Stimulated activated naive B cell treated with anti-CD40 and anti-IgM and Interleukin-4, amounts not matched to agents 10 μg/mL and 1 μg/mL and 100 μg/mL, for 72 hours (primary cell): ENCODE data around the gene USP43.
"Not testable (repeated sequence)": the region's sequence is repeated elsewhere in the genome, so short reads cannot be mapped to it uniquely, and the experiment has no call there.

Source experiments
- ATAC-seq, 2 donors: fragments of 150-1000 bp; cut with Tn5 transposase; replicated peaks; 2 replicates each; pipeline ENCODE4 v1.10.0; 2021; ENCODE audit warnings: moderate library complexity in 1 of 2
- DNase-seq: peaks from one replicate; pipeline ENCODE4 v3.0.0; 2021
- H3K27ac Mint-ChIP-seq: one replicate; pipeline ENCODE4 v1.8.0; 2022; ENCODE audit warnings: mild to moderate bottlenecking, mixed read lengths
- H3K27me3 Mint-ChIP-seq, 2 donors: one replicate each; pipeline ENCODE4 v1.8.0; 2022; ENCODE audit warnings: mixed read lengths in 2 of 2
- H3K36me3 Mint-ChIP-seq, 2 donors: one replicate each; pipeline ENCODE4 v1.8.0; 2022; ENCODE audit warnings: mixed read lengths in 2 of 2, mild to moderate bottlenecking in 1 of 2
- H3K4me1 Mint-ChIP-seq, 2 donors: one replicate each; pipeline ENCODE4 v1.8.0; 2022; ENCODE audit warnings: mixed read lengths in 2 of 2, mild to moderate bottlenecking in 1 of 2
- H3K4me3 Mint-ChIP-seq, 2 donors: one replicate each; pipeline ENCODE4 v1.8.0; 2022; ENCODE audit warnings: mild to moderate bottlenecking in 2 of 2, mixed read lengths in 2 of 2, moderate library complexity in 1 of 2
- H3K9me3 Mint-ChIP-seq, 2 donors: one replicate each; pipeline ENCODE4 v1.8.0; 2022; ENCODE audit warnings: mixed read lengths in 2 of 2, mild to moderate bottlenecking in 1 of 2

Gene USP43, protein sequence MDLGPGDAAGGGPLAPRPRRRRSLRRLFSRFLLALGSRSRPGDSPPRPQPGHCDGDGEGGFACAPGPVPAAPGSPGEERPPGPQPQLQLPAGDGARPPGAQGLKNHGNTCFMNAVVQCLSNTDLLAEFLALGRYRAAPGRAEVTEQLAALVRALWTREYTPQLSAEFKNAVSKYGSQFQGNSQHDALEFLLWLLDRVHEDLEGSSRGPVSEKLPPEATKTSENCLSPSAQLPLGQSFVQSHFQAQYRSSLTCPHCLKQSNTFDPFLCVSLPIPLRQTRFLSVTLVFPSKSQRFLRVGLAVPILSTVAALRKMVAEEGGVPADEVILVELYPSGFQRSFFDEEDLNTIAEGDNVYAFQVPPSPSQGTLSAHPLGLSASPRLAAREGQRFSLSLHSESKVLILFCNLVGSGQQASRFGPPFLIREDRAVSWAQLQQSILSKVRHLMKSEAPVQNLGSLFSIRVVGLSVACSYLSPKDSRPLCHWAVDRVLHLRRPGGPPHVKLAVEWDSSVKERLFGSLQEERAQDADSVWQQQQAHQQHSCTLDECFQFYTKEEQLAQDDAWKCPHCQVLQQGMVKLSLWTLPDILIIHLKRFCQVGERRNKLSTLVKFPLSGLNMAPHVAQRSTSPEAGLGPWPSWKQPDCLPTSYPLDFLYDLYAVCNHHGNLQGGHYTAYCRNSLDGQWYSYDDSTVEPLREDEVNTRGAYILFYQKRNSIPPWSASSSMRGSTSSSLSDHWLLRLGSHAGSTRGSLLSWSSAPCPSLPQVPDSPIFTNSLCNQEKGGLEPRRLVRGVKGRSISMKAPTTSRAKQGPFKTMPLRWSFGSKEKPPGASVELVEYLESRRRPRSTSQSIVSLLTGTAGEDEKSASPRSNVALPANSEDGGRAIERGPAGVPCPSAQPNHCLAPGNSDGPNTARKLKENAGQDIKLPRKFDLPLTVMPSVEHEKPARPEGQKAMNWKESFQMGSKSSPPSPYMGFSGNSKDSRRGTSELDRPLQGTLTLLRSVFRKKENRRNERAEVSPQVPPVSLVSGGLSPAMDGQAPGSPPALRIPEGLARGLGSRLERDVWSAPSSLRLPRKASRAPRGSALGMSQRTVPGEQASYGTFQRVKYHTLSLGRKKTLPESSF

DNA sequence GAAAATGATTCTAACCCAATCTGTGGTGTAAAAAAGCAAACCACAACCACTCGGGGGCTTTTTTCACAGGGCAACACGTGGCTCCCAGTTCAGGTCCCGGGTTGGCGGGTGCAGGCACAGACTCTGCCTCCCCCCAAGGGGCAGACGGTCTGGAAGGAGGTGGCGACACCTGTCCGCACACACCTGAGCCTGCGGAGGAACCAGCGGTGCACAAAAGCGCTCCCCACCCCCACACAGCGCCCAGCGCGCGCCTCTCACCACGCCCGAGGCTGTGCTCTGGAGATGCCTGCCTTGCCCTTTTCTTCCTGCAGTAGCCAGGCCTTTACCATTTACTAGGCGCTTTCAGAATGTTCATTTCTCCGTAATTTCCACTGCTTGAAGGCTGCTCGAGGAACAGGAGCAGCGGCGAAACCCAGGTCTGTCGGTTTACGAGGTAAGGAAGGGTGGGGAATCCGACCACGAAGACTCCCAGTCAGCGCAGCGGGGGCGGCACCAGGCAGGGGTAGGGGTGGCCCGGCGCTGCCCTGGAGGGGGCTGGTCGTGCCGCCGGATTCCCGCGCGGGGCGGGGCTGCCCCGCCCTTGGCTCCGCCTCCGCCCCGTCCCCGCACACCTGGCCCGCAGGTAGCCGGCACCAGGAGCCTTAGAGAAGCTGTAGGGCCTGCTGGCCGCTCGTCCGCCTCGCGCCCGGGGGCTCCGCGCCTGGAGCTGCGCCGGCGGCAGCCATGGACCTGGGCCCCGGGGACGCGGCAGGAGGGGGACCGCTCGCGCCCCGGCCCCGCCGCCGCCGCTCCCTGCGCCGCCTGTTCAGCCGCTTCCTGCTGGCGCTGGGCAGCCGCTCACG, at the start of gene USP43:
USP43 (plus strand) TSS at position 608 of the 842 bp plus-strand sequence; CDS start at position 724, 116 bp downstream.
- DNase-seq, result peak; percentile 7
- Mint-ChIP-seq H3K27ac (peak within 1 kb of the TSS; percentile 71), H3K36me3 (no peaks in the 10 kb centered on the region), H3K4me1 (peaks cover 9 to 21% of the 10 kb centered on the region in 2 donors), H3K9me3 (peaks cover 0 to 2% of the 10 kb centered on the region in 2 donors), H3K4me3 (peak within 1 kb of the TSS; percentile 82 to 84), H3K27me3 (peaks cover 41 to 48% of the 10 kb centered on the region in 2 donors)
- peak; percentile 69 to 74 for ATAC-seq

DNA sequence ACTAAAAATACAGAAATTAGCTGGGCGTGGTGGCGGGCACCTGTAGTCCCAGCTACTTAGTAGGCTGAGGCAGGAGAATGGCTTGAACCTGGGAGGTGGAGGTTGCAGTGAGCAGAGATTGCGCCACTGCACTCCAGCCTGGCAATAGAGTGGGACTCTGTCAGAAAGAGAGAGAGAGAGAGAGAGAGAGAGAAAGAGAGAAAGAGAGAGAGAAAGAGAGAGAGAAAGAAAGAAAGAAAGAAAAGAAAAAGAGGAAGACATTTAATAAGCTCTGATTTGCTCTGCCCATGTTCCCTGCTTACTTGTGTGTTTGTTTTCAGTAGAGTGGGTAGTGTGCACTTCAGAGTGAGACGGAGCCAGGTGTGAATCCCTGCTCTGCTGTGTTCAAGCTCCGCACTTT, 47.7 kb upstream of the USP43 start:
- H3K36me3 Mint-ChIP-seq, H3K4me1 Mint-ChIP-seq, H3K9me3 Mint-ChIP-seq, H3K27ac Mint-ChIP-seq, H3K4me3 Mint-ChIP-seq, ATAC-seq, DNase-seq: not testable (repeated sequence)
- peaks cover 16% of the 10 kb centered on the region in 2 donors for H3K27me3 Mint-ChIP-seq

DNA sequence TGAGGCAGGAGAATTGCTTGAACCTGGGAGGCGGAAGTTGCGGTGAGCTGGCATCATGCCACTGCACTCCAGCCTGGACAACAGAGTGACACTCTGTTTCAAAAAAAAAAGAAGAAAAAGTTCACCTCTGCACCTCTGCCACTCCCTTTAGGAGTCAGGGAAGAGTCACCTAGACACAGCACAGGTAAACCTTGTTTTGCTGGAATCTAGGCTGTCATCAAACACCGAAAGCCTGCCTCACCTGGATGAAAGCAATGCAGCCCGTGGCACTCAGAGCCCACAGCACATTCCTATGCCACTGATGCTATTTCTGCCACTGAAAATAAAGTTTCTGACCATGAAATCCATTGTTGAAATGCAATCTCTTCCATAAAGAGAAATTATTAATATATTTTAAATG, 46.7 kb upstream of the USP43 start:
- Mint-ChIP-seq H3K27ac (no peak overlapping the region), H3K27me3 (peaks cover 16% of the 10 kb centered on the region in 2 donors), H3K4me3 (no peak overlapping the region), H3K9me3 (peaks cover 0 to 2% of the 10 kb centered on the region in 2 donors), H3K36me3 (no peaks in the 10 kb centered on the region), H3K4me1 (no peaks in the 10 kb centered on the region)
- DNase-seq, result no peak
- no peak for ATAC-seq

DNA sequence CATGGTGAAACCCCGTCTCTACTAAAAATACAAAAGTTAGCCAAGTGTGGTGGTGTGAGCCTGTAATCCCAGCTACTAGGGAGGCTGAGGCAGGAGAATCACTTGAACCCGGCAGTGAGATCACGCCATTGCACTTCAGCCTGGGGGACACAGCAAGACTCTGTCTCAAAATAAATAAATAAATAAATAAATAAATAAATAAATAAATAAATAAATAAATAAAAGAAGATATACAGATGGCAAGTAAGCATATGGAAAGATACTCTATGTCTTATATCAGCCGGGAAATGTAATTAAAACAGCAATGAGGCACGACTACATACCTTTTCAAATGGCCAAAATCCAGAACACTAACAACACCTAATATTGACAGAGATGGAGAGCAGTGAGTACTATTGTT, 40.7 kb upstream of the USP43 start:
- H3K27ac Mint-ChIP-seq, ATAC-seq, H3K9me3 Mint-ChIP-seq, DNase-seq, H3K36me3 Mint-ChIP-seq, H3K4me1 Mint-ChIP-seq, H3K4me3 Mint-ChIP-seq: not testable (repeated sequence)
- peaks cover 0 to 15% of the 10 kb centered on the region in 2 donors for H3K27me3 Mint-ChIP-seq

DNA sequence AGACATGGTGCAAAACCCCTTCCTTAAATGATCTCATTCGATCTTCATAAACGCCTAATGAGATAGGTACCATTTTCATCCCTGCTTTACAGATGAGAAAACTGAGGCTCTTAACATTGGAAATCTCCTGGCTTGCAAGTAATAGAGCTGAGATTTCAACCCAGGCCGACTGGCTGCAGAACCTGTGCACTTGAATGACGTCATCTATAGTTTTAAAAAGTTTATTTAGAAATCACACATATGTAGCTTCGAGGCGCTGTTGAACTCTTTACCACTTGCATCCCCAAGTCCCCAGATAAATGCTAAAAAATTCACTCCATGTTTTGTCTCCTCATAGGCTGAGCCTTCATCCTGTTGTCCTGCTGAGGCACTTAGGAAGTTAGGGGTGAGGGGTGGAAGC, 38.9 kb upstream of the USP43 start:
- Mint-ChIP-seq H3K9me3 (peaks cover 0 to 6% of the 10 kb centered on the region in 2 donors), H3K4me1 (no peaks in the 10 kb centered on the region), H3K27me3 (peaks cover 0 to 15% of the 10 kb centered on the region in 2 donors), H3K36me3 (no peaks in the 10 kb centered on the region), H3K27ac (no peak overlapping the region), H3K4me3 (no peak overlapping the region)
- no peak for DNase-seq
- no peak for ATAC-seq

DNA sequence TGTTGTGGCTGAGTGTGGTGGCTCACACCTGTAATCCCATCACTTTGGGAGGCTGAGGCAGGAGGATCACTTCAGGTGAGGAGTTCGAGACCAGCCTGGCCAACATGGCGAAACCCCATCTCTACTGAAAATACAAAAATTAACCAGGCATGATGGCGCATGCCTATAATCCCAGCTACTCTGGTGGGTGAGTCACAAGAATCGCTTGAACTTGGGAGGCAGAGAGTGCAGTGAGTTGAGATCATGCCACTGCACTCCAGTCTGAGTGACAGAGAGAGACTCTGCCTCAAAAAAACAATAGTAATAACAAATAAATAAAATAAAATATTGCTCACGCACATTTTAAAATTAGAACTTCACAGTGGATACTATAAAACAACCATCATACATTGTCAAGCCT, 38.3 kb upstream of the USP43 start:
- H3K36me3 Mint-ChIP-seq, DNase-seq: not testable (repeated sequence)

DNA sequence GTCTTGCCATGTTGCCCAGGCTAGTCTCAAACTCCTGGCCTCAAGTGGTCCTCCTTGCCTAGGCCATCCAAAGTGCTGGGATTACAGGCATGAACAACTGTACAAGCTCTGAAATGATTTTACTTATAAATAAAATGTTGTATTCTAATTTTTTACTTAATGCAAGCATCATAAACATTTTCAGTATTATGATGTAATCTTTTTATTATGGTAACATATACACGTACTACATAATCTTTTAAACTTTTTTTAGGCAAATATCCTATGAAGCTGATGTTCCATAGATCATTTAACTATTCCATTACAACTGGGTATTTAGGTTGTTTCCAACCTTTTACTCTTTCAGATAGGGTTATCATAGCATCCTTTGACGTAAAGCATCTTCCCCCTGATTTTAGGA, 33.8 kb upstream of the USP43 start:
- no peaks in the 10 kb centered on the region for H3K4me1 Mint-ChIP-seq
- H3K27ac Mint-ChIP-seq, result no peak overlapping the region
- ATAC-seq (no peak), DNase-seq (no peak)
- H3K4me3 Mint-ChIP-seq, result no peak overlapping the region
- no peaks in the 10 kb centered on the region for H3K36me3 Mint-ChIP-seq
- H3K27me3 Mint-ChIP-seq, result peaks cover 0 to 9% of the 10 kb centered on the region in 2 donors
- peaks cover 0 to 4% of the 10 kb centered on the region in 2 donors for H3K9me3 Mint-ChIP-seq

More for the DNA sequence above, 38.3 kb upstream of the USP43 start:
- not testable (repeated sequence) for H3K4me1 Mint-ChIP-seq, H3K4me3 Mint-ChIP-seq, ATAC-seq, H3K9me3 Mint-ChIP-seq, H3K27ac Mint-ChIP-seq
- peaks cover 0 to 17% of the 10 kb centered on the region in 2 donors for H3K27me3 Mint-ChIP-seq

DNA sequence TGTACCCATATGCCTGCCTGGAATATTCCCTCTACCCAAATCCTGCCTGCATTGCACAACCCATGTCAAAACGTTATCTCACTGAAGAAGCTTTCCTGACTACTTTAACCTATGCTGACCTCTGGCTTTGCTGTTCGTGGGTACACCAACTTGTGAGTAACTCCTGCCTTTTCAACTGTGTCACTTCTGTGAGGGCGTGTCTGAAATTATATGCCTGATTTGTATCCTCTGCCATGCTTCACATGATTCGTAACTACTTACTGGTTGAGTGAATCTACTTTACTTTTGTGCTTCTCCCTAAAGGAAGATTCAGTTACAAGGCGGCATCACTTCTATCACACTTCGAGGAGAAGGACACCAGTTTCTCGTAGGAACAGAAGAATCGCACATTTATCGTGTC, 33.3 kb upstream of the USP43 start:
- DNase-seq, result no peak
- H3K4me3 Mint-ChIP-seq, result no peak overlapping the region
- H3K4me1 Mint-ChIP-seq, result no peaks in the 10 kb centered on the region
- H3K36me3 Mint-ChIP-seq, result no peaks in the 10 kb centered on the region
- no peak overlapping the region for H3K27ac Mint-ChIP-seq
- H3K9me3 Mint-ChIP-seq, result peaks cover 0 to 4% of the 10 kb centered on the region in 2 donors
- ATAC-seq, result no peak
- peaks cover 0 to 9% of the 10 kb centered on the region in 2 donors for H3K27me3 Mint-ChIP-seq

DNA sequence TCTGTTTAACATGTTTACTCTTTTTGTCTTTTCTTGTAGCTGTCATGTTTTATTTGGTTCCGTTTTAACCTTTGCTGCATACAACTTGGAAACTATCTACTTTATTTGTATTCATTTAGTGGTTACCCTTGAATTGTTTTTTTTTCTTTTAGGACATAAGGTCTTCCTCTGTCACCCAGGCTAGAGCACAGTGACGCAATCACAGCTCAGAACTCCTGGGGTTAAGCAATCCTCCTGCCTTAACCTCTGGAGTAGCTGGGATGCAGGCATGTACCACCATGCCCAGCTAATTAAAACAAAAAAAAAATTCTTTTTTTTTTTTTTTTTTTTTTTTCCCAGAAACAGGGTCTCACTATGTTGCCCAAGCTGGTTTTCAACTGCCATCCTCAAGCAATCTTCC, 29.8 kb upstream of the USP43 start:
- Mint-ChIP-seq H3K4me3 (no peak overlapping the region), H3K27ac (no peak overlapping the region), H3K9me3 (no peaks in the 10 kb centered on the region), H3K4me1 (no peaks in the 10 kb centered on the region), H3K36me3 (no peaks in the 10 kb centered on the region), H3K27me3 (peaks cover 0 to 9% of the 10 kb centered on the region in 2 donors)
- ATAC-seq, result no peak
- no peak for DNase-seq

DNA sequence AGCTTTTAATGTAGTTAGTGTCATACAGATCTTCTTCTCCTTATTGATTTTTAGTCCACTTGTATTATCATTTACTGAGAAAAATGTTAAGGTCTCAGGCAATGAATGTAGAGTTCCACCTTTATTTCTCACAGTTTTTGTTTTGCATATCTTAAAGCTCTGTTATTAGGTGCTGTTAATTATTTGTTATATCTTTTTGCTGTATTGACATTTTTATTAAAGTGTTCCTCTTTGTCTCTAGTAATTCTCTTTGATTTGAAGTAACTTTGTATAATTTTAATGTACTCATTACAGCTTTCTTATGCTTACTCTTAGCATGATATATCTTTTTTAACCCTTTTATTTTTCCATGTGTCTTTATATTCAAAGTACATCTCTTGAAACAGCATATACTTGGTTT, 22.4 kb upstream of the USP43 start:
- Mint-ChIP-seq H3K27me3 (peaks cover 0 to 3% of the 10 kb centered on the region in 2 donors), H3K36me3 (peaks cover 0 to 5% of the 10 kb centered on the region in 2 donors), H3K9me3 (peaks cover 15 to 30% of the 10 kb centered on the region in 2 donors), H3K27ac (no peak overlapping the region), H3K4me3 (no peak overlapping the region), H3K4me1 (no peaks in the 10 kb centered on the region)
- no peak for ATAC-seq
- no peak for DNase-seq

DNA sequence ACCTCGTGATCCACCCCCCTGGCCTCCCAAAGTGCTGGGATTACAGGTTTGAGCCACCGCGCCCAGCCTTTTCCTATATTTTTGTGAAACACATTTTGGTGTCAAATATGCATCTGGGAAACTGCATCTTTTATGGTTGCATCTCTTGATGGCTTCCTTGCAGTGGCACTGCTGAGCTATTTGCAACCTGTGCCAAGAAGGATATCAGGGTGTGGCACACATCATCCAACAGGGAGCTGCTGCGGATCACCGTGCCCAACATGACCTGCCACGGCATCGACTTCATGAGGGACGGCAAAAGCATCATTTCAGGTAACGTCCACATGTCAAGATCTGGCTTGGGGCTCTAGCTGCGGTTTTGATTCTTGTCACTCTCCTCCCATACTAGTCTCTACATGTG, 16.8 kb upstream of the USP43 start:
- H3K4me1 Mint-ChIP-seq, result no peaks in the 10 kb centered on the region
- peaks cover 10 to 15% of the 10 kb centered on the region in 2 donors for H3K27me3 Mint-ChIP-seq
- no peak overlapping the region for H3K4me3 Mint-ChIP-seq
- H3K27ac Mint-ChIP-seq, result no peak overlapping the region
- peaks cover 10 to 15% of the 10 kb centered on the region in 2 donors for H3K9me3 Mint-ChIP-seq
- DNase-seq (no peak), ATAC-seq (no peak)
- H3K36me3 Mint-ChIP-seq, result peaks cover 0 to 5% of the 10 kb centered on the region in 2 donors

DNA sequence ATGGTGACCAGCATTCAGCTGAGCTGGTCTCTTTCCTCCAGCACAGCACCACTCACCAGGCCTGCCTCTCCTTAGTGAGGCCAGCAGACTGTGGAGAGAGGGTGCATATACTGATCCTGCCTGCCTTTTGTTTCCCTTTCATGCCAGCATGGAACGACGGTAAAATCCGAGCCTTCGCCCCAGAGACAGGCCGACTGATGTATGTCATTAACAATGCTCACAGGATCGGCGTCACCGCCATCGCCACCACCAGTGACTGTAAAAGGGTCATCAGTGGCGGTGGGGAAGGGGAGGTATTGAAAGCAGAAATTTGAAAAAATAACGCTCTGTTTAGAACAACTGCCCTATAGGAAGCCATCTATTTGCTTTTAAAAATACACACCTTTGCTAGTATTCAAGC, 12.6 kb upstream of the USP43 start:
- no peak for DNase-seq
- no peak for ATAC-seq
- H3K27me3 Mint-ChIP-seq, result peaks cover 15 to 18% of the 10 kb centered on the region in 2 donors
- H3K27ac Mint-ChIP-seq, result no peak overlapping the region
- no peak overlapping the region for H3K4me3 Mint-ChIP-seq
- no peaks in the 10 kb centered on the region for H3K4me1 Mint-ChIP-seq
- no peaks in the 10 kb centered on the region for H3K36me3 Mint-ChIP-seq
- H3K9me3 Mint-ChIP-seq, result no peaks in the 10 kb centered on the region

DNA sequence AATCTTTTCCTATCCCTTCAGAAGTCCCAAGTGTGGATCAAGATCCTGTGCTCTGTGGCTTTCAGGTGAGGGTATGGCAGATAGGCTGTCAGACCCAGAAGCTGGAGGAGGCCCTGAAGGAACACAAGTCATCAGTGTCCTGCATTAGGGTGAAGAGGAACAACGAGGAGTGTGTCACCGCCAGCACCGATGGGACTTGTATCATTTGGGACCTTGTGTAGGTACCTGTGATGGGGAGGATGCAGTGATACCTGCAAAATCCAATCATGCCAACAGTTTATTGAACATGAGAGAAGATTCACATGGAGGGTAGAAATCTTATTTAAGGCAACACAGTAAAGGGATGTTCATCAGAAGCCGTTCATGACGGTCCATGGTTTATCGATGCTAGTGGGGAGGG, 10.0 kb upstream of the USP43 start:
- Mint-ChIP-seq H3K27ac (no peak overlapping the region), H3K4me3 (no peak overlapping the region), H3K9me3 (peaks cover 0 to under 1% of the 10 kb centered on the region in 2 donors), H3K4me1 (no peaks in the 10 kb centered on the region), H3K36me3 (no peaks in the 10 kb centered on the region), H3K27me3 (peaks cover 7 to 16% of the 10 kb centered on the region in 2 donors)
- ATAC-seq, result no peak
- no peak for DNase-seq
